ENCODE data around the gene TTYH2. TPM values are rescaled to one million over a fixed set of nuclear protein-coding genes. Genes with fewer than 3 reads are reported as not detected.

Gene TTYH2
- total RNA-seq, 1 donor from 2014 or later = 0.69 TPM

DNA sequence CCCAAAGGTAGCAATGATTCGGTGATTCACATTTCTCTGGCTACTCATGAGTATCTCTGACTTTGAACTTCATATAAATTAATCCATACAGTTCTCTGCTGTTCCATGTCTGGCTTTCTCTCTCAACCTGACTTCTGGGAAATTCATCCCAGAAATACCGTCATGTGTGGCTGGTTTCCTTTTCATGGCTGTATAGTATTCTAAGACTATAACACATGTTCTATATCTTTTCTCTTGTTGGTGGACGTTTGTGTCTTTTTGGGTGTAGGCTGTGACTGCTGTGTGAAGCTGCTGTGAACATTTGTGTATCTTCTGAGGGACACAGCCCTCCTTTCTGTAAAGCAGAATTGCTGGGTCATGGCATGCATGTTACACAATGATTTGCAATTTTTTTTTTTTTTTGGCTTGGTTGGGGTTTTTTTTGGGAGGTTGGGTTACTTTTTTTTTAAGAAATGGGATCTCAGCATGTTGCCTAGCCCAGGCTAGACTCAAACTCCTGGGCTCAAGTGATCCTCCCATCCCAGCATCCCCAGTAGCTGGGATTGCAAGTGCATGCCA lies 6.3 kb downstream of the TTYH2 start:
- H3K27me3 Mint-ChIP-seq = peaks cover 35% of the 10 kb centered on the region
- H3K36me3 Mint-ChIP-seq (ENCODE audit: insufficient read depth) = no peaks in the 10 kb centered on the region
- DNase-seq (ENCODE audit: low spot score, unreplicated experiment) = no peak
- no peak overlapping the region for H3K4me3 Mint-ChIP-seq (ENCODE audit: low read depth)
- no peaks in the 10 kb centered on the region for H3K4me1 Mint-ChIP-seq (ENCODE audit: low read depth)
- no peak for TF ChIP-seq CTCF (IDR thresholded peaks at IDR 0.05; ENCODE audit: unreplicated experiment)
- H3K9me3 Mint-ChIP-seq (ENCODE audit: low read depth) = no peaks in the 10 kb centered on the region
- no peak overlapping the region for H3K27ac Mint-ChIP-seq

DNA sequence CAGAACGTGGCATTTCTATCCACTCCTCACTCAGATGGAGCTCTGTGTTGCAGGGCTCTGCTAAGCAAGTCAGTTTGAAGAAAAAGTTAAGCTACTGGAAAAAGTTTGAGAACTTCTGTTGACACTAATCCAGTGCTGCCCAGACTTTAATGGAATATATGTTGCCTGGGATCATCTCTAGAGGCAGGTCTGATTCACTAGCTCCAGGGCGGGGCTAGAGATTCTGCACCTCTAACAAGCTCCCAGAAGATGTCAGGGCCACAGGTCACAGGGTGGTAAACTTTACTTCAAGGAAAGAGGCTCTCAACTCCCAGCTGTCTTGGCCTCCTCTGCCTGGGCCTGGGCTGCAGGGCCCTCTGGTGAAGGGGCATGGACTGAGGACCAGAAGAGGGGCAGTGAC lies 6.8 kb downstream of the TTYH2 start:
- H3K27ac Mint-ChIP-seq = no peak overlapping the region
- H3K4me3 Mint-ChIP-seq (ENCODE audit: low read depth) = no peak overlapping the region
- no peak for DNase-seq (ENCODE audit: low spot score, unreplicated experiment)
- TF ChIP-seq CTCF (IDR thresholded peaks at IDR 0.05; ENCODE audit: unreplicated experiment) = no peak
- H3K4me1 Mint-ChIP-seq (ENCODE audit: low read depth) = no peaks in the 10 kb centered on the region
- no peaks in the 10 kb centered on the region for H3K36me3 Mint-ChIP-seq (ENCODE audit: insufficient read depth)
- no peaks in the 10 kb centered on the region for H3K9me3 Mint-ChIP-seq (ENCODE audit: low read depth)
- H3K27me3 Mint-ChIP-seq = peaks cover 29% of the 10 kb centered on the region

DNA sequence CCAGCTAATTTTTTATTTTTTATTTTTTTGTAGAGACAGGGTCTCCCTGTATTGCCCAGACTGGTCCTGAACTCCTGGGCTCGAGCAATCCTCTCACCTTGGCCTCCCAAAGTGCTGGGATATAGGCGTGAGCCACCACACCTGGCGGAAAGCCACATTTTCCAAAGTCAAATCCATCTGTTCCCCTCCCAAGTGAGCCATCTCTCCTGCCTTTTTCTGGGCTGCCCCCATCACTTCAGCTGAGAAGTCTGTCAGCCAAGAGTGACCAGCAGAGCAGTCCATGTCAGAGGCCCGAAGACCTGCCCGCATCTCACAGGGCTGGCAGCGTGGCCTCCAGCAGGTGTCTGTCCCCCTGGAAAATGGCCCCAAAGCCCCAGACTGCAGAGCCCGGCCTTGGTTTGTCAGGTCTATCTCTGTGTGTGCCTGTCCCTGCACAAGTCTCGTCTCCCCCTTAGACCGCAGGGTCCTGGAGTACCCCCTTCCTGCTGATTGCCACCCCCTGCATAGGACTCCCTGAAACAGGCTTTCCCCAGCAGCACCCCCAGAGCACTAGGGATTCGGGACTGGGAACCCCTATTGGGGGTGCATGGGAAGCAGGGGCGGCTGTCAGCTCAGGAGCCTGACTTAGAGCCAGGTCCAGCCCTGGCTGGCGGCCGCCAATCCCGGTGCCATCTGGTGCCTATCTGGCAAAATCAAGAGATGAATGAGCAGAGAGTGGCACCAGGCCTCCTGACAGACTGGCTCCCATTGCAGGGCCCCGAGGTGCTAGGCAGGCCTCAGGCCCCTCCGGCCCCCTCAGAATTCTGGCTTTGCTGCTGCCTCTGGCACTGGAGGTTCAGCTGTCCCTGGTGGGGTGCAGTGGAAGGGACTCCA lies 7.8 kb downstream of the TTYH2 start:
- no peak for DNase-seq (ENCODE audit: low spot score, unreplicated experiment)
- H3K9me3 Mint-ChIP-seq (ENCODE audit: low read depth) = no peaks in the 10 kb centered on the region
- no peak overlapping the region for H3K27ac Mint-ChIP-seq
- peaks cover 29% of the 10 kb centered on the region for H3K27me3 Mint-ChIP-seq
- H3K4me3 Mint-ChIP-seq (ENCODE audit: low read depth) = no peak overlapping the region
- no peaks in the 10 kb centered on the region for H3K4me1 Mint-ChIP-seq (ENCODE audit: low read depth)
- no peak for TF ChIP-seq CTCF (IDR thresholded peaks at IDR 0.05; ENCODE audit: unreplicated experiment)
- no peaks in the 10 kb centered on the region for H3K36me3 Mint-ChIP-seq (ENCODE audit: insufficient read depth)

DNA sequence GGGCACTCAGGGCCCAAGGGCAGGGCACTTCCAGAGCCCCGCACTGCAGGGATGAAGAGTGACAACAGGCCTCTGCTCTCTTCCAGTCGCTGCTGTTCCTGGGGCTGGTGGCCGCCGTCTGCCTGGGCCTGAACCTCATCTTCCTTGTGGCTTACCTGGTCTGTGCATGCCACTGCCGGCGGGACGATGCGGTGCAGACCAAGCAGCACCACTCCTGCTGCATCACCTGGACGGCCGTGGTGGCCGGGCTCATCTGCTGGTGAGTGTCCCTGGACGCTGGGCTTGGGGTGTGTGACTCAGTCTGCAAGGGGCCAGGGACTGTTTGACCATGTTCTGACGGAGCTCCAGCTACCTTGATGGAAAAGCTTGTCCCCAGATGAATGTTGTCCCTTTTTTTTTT lies 9.0 kb downstream of the TTYH2 start:
- no peak overlapping the region for H3K4me3 Mint-ChIP-seq (ENCODE audit: low read depth)
- peaks cover 23% of the 10 kb centered on the region for H3K27me3 Mint-ChIP-seq
- no peak overlapping the region for H3K27ac Mint-ChIP-seq
- TF ChIP-seq CTCF (IDR thresholded peaks at IDR 0.05; ENCODE audit: unreplicated experiment) = no peak
- H3K4me1 Mint-ChIP-seq (ENCODE audit: low read depth) = no peaks in the 10 kb centered on the region
- no peaks in the 10 kb centered on the region for H3K9me3 Mint-ChIP-seq (ENCODE audit: low read depth)
- DNase-seq (ENCODE audit: low spot score, unreplicated experiment) = no peak
- H3K36me3 Mint-ChIP-seq (ENCODE audit: insufficient read depth) = no peaks in the 10 kb centered on the region

- no peak overlapping the region for H3K4me3 Mint-ChIP-seq (ENCODE audit: low read depth)
- no peak for TF ChIP-seq CTCF (IDR thresholded peaks at IDR 0.05; ENCODE audit: unreplicated experiment)
- H3K27me3 Mint-ChIP-seq = peaks cover 23% of the 10 kb centered on the region
- peaks cover 9% of the 10 kb centered on the region for H3K4me1 Mint-ChIP-seq (ENCODE audit: low read depth)
- DNase-seq (ENCODE audit: low spot score, unreplicated experiment) = no peak
- H3K9me3 Mint-ChIP-seq (ENCODE audit: low read depth) = no peaks in the 10 kb centered on the region
- H3K36me3 Mint-ChIP-seq (ENCODE audit: insufficient read depth) = no peaks in the 10 kb centered on the region
- H3K27ac Mint-ChIP-seq = no peak overlapping the region
Observed at GRCh38 chr17:74223901-74224300, 10.5 kb downstream of the TTYH2 start.
